Epithelial cell of prostate (primary cell): ENCODE measurements around the gene NDST4.

ENCODE experiments used
- DNase-seq: peaks from one replicate; pipeline ENCODE4 v3.0.0-alpha.2; 2011; ENCODE audit warnings: low read depth, low spot score
- H3K27ac ChIP-seq: fragments of 450-650 bp; 2 replicates; pipeline ENCODE4 v1.5.1; 2017; ENCODE audit warnings: mild to moderate bottlenecking

NDST4 gene

DNA sequence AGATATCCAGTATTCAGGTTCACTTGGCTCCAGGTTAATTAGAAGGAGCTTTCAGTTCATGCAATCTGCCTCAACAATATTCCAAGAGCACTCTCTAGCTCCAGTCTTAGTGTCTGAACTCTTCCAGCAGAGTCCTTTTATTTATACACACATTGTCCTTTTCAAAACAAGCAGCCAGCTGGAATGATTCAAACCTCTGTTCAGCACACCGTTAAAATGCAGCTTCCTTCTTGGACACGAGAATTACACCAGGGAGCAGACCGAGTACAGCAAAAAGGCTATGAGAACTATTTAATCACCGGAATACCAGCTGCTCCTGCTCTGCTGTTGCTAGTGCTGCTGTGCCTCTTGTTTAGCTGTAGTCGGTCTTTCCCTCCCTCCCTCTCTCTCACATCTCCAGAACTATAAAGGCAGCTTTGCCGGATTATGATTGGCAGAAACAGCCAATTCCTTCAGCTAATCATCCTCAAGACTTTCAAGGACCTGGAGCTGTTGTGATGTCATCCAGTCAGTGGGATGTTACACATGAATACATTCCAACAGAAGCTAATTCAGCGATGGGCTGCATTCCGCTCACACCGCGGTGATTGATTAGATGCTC is at the start of gene NDST4:
TSS of gene NDST4 (minus strand) at position 115 of the 601 bp plus-strand sequence. CDS start 36,584 bp downstream, outside the sequence.
- DNase-seq = no peak
- H3K27ac ChIP-seq = no peak within 1 kb of the TSS

DNA sequence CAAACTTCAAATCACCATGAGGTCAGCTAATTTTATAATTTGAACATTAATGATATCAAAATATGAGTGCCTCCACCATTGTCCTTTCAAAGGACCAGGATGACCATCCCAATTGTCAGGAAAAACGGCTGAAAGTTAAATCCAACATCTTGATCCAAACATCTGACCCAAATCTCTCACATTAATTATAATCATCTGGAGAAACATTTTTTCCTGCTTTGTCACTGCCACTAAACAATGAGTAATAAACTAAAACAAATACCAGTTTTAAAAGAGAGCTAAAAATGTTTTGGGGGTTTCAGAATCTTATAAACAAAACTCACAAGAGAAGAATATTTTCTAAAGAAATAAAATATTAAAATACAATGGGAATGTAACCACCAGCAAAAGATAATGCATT is 45.7 kb upstream of the NDST4 start:
- no peak for DNase-seq
- no peak overlapping the region for H3K27ac ChIP-seq

DNA sequence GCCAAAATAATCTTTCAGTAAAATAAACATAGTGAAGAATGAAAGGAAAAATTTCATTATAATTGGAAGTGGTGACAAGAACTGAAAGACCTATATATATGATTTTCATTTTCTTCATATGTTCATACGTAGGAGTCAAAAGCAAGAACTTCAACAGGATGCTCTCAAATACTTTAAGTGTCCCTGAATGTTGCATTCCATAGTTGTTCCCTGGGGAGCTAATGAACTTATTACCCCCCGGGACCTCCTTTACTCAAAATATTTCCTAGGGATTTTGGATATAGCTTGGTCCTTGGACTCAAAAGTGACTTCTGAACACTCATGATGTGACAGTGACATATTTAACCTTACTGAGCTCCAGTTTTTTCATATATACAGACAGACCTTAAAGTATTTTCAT is 44.9 kb upstream of the NDST4 start:
- no peak for DNase-seq
- H3K27ac ChIP-seq = no peak overlapping the region

DNA sequence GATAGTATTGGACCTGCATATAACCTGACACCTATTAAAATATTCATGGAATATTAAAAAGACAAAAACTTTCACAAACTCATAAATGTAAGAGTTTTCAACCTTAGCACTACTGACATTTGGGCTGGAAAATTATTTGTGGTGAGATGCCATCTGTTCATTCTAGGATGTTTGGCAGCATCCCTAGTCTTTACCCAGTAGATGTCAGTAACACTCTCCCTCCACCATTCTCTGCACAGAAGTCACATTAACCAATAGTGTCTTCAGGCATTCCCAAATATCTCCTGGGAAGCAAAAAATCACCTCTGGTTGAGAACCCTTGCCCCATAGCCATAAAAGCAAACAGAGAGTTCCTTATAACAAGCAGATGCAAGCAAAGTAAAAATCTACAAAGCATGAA is 41.4 kb upstream of the NDST4 start:
- DNase-seq = no peak
- H3K27ac ChIP-seq = no peak overlapping the region

DNA sequence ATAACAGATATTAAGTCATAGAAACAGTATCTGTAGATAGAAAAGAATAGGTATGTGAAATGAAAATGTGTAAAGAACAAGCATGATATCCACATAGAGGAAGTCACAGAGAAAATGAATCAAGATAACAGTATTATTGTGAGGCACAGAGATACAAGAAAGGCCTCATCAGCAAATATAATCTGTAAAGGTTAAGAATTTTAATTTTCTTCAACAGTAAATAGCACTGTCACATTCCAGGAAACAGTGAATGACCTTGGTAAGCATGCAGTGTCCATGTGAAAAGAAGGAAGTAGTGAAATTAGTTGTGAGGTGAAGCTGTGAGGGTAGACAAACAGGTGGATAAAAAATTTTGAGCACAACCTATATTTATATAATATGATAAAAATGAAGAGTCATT is 39.5 kb upstream of the NDST4 start:
- H3K27ac ChIP-seq = no peak overlapping the region
- DNase-seq = no peak

DNA sequence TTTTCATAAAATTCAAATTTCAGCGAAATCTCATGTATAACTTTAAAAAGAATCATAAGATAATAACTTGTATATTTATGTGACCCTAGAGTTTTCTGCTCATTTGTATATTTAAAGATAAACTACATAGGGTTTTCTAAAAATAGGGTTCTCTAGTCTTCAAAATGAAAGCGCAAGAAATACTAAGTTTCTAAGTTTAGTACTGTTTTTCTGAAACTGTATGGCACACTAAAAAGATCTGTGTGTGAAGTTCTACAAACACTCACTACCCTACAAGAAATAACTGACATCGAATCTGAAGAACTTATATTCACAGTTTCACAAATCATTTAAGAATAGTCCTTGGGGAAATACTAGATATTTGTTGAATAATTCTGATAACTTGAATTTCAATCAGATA is 38.7 kb upstream of the NDST4 start:
- H3K27ac ChIP-seq = no peak overlapping the region
- no peak for DNase-seq

DNA sequence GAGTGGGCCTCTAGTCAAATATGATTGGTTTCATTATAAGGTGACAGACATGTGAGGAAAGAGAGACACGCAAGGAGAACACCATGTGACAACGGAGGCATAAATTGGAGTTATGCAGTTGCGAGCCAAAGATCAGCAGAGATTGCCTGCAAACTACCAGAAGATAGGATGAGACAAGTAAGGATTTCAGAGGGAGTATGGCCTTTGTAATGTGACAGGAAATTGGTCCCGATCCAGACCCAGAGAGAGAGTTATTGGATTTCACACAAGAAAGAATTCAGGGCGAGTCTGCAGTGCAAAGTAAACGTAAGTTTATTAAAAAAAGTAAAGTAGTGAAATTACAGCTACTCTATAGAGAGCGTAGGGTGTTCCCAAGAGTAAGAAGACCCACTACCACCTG is 35.7 kb upstream of the NDST4 start:
- no peak overlapping the region for H3K27ac ChIP-seq
- DNase-seq = no peak

DNA sequence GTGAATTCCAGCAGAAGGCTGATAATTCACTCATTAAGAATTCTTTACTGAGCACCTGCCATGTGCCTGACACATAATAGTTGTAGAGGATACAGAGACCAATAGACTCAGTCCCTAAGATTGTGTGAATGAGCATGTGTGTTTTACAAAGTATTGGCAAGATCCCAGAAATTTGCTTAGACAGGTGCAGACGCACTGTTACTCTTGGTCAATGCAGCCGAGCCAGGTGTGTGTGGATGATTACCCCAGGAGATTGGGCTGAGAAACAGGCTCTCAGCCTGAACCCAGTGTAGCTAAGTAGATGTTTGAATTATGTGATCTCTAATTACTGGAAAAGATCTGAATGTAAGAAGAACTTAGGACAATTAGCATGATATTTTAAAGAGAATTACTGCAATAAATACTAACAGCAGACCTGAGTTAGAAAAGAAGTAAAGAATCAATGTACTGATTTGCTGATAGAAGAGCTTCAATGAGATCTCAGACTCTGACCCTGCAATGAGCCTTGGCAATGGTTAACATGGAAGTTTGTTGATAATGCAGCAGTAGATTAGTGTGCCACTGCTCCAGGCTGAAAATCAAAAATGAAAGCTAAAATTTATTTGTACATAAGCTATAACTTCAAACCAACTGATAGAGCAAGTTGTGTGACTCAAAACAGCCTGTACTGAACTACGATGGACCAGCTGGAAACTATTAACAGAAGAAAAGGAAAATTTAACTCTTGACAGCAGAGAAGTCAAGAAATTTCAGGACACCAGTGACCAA is 32.2 kb upstream of the NDST4 start:
- DNase-seq = no peak
- no peak overlapping the region for H3K27ac ChIP-seq

DNA sequence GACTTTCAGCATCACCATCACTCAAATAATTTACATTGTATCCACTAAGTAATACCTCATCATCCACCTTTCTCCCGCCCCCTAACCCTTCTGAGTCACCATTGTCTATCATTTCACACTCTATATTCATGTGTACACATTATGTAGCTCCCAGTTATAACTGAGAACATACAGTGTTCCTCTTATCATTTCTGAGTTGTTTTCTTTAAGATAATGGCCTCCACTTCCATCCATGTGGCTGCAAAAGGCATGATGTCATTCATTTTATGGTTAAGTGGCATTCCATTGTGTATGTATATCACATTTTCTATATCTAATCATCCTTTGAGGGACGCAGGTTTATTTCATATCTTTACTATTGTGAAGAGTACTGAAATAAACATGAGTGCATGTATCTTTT is 14.6 kb upstream of the NDST4 start:
- no peak overlapping the region for H3K27ac ChIP-seq
- no peak for DNase-seq

DNA sequence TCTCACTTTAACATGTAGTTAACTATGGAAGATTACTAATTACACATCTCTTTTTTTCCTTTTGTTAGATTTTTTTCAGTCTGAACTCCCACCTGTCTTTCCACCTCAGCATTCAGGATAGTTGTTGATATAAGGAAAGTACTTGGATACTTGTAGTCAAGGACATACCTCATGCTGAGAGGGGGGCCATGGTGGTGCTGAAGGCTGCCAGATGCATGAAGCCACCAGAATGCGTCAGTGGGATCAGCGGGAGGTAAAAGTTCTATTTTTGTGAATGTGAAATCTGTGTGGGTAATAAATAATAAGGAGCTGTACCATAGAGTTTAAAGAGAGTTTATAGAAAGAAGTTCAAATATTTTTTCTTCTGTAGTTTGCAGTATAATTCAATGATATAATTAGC is 13.1 kb upstream of the NDST4 start:
- H3K27ac ChIP-seq = no peak overlapping the region
- no peak for DNase-seq

DNA sequence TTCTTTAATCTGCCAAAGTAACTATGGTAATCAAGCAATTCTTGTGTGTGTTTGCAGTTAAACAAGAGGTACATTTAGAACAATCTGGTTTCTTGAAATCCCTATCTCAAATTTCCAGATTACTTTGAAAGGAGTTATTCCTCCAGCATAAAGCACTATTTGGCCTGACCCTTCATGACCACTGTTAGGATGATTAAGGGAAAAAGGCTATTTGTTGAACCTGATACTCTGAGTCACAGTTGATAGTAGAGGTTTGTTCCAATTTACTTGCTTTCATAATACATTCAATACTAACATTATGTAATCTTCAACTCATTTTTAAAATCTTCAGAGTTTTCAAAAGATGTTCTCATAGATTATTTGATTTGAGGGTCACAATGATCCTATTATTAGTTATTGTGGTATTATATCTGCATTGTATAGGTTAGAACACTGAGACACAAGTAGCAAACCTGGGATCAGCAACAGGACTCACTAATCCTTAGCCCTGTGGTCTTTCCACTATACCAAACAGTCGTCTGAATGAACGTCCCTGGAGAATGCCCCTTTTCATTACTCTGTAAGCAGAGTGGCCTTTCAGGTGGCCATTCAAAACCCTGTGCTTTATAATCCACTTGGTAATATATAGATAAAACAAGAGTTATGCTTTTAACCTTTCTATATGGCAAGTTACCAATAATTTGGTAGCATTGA is 8.1 kb upstream of the NDST4 start:
- no peak overlapping the region for H3K27ac ChIP-seq
- no peak for DNase-seq

DNA sequence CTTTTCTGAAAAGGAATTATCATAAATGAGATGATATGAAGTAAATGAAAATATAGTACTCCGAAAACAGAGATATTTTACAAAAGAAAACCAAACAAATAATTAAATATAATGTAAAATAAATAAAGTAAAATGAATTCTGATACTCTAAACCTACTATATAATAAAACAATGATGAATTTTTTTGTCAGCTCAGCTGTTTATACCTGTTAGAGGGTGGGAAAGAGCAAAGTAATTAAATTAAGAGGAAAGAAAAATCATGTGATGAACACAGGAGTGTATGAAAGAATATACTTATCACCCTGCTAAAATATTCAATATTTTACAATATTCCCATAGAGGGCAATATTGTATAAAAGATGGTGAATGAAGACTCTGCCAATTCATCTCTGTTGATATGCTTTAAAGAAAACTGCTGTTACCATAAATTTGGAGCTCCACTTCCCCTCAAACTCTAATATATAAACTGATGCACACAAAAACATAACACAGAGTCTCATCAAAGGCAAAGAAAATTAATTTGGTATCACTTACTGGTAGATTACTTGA is 6.5 kb upstream of the NDST4 start:
- no peak for DNase-seq
- no peak overlapping the region for H3K27ac ChIP-seq

DNA sequence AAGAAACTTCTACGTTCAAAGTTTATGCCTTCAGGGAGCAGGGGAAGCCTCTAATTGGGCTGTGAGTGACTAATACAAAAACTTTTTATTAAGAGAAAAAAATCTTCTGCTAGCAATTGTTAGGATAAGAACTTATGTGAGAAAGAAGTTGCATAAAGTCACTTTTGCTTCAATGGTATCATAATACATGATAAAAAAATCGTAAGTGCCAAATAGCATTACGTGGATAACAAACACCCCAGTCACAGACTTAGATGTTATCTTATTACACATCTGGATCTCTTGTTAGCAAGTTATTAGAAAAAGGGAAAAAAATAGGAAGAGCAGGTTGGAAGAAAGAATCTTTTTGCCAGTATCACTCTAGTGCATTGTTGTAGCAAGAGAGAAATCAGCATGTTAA is 4.2 kb upstream of the NDST4 start:
- no peak overlapping the region for H3K27ac ChIP-seq
- no peak for DNase-seq

DNA sequence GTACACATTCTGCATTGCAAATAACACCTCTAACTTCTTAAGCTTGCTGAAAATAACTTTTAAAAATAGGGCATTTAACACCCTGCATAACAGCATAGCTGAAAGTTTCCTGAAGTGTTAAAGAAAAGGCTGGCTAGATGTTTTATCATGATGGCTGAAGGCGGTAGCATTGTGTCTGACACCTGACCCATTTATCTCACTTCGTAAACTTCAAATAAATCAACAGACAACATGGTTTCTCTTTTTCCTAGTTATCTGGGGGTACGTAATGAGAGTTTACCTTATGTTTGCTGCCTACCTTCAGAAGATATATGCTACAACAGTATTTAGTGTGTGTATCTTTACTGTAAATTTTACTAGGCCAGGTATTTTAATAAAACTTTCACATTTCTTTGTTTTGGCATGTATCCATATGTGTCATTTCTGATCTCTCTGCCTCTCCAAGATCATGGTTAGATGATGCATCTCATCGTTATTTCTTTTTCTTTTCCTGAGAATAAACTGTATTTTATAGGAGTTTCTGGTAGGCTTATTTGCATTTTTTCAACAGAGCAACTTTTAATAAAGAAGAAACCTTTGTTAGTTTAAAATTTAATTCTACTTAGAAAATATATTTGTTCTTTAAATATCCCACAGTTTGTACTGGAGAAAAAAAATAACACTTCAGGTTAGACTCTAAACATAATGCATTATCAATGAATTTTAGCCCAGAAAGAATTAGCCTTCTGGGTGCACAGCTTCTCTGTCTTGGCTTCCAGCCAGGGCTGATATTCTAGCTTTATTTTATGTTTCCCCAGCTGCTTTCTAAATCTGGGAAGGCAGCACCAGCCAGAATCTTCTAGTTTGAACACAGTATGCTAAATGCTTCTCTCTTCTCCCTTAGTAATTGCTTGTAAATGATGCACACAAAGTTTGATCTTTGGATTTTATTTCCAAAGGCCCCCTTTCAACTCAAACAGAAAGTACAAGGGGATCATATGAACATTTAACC is 2.9 kb downstream of the NDST4 start:
- DNase-seq = no peak
- H3K27ac ChIP-seq = no peak overlapping the region

DNA sequence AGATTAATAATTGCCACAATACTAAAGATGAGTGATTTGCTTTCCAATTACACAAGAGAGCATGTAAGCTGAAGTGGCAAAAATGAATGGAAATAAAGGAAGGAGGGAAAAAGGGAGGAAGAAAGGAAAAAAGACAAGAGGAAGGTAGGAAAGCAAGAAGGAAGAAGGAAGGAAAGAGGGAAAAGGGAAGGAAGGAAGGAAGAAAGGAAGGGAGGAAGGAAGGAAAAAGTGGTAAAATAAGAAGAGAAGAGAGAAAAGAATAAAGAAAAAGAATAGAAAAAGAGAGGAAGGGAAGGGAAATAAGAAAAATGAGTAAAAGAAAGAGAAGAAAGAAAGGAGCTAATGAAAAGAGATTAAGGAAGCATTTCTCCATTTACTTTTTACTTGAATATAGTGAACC is 4.6 kb downstream of the NDST4 start:
- no peak for DNase-seq
- no peak overlapping the region for H3K27ac ChIP-seq

DNA sequence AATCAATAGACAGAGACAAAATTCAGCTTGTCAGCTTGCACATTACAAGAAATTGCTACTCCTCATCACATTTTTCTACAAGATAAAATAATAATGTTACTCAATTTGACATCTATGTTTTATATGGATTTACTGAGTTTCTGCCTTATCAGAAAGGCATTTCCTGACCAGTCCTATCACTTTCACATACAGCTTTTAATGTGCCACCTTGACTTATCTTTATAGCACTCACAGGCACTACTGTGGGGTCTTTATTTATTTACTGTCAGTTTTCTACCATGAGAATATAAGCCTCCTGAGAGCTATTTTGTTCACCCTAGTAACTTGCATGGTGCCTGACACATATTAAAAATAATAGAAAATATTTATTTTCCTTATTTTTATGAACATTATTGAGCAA is 6.0 kb downstream of the NDST4 start:
- H3K27ac ChIP-seq = no peak overlapping the region
- DNase-seq = no peak

DNA sequence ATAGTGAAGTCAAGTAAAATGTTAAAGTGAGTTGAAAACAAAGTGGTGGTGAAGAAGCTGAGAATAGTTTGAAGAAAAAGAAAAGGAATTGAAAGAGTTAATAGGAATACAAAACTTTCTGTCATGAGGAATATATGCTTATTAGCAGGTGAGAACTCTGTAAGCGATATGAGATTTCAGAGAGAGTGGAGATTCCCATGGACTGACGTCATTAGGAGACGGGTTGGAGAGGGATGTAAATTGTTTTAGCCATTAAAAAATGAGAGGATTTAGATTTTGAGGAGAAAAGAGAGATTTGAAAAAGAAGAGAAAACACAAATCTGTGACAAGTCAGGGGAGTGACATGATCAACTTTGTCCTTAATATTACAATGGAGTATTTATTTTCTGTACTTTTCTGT is 11.7 kb downstream of the NDST4 start:
- no peak for DNase-seq
- no peak overlapping the region for H3K27ac ChIP-seq

DNA sequence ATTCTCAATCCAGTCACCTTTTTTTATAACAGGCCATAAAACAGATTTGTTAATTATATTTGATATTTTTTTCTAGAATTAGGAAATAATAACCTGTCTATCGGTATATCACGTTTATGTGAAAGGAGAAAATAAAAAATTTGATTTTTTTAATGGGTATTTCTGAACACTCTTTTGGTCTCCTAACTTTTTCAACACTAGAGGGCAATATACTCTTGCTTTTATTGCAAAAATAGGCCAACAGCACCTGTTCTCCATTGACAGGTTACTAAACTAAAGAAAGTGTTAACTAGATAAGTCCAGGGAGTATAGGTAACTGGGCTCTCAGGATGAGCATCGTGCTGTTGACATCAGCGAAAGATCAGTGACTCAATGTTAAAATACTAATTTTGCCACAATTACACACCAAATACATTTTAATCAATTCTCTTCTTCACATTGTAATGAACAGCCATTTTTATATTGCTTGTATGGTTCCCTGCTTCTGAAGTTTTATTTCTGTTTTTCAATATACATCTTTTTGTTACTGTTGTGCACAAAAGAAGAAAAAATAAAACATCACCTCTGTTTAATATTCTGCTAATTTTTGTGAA is 22.8 kb downstream of the NDST4 start:
- no peak for DNase-seq
- no peak overlapping the region for H3K27ac ChIP-seq

DNA sequence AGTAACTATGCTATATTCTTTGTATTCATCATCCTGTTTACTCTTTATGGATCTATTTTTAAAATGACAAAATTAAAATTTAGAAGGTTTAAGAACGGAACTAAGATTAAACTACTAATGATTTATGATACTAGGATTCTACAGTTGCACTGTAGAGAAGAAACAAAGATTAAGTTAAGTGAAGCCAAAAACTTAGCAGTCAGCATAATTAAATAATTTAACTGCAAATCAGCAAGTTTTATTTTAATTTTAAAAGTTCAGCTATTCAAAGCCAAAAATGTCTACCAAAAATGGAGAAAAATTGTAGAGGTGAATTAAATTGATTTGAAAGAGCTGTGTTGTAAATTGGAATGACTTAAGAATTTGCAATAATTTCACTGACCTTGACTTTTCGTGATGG is 30.8 kb downstream of the NDST4 start:
- no peak overlapping the region for H3K27ac ChIP-seq
- DNase-seq = no peak

DNA sequence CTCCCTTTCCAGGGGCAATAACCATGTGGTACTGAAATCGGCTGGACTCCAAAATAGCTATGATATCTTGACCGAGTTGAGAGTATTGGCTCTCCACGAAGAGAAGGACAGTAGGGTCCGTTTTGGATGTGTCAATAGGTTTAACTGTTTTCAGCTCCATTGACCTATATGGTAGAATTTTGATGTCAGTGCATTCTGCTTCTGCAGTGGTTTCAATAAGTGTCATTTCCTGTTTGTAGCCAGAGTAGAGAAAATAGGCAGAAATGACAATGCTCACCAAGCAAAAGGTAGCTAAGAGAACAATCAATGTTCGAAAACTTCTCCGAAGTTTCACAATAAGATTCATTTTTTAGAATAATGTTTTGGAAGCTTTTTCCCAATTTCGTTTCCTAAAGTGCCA is 36.7 kb downstream of the NDST4 start:
- no peak overlapping the region for H3K27ac ChIP-seq
- no peak for DNase-seq
